Bronchial epithelial cell (primary cell): Measurements from ENCODE around the gene TTC39A. TPM values are rescaled to one million over a fixed set of nuclear protein-coding genes. Genes with fewer than 3 reads are reported as not detected.
A peak's percentile ranks its signal among the peaks of the same experiment; 100 is the strongest.

ENCODE experiments used
- DNase-seq: peaks from one replicate; pipeline ENCODE4 v3.0.0-alpha.2; 2010; ENCODE audit warnings: low read depth
- FAIRE-seq: peaks from 2 replicates; lab custom pipeline; 2011; peaks lifted over from hg19 to GRCh38; lab: Jason Lieb, UNC
- H3K27me3 ChIP-seq: 2 replicates; pipeline ENCODE4 v1.5.1; 2011; ENCODE audit warnings: low read length; ENCODE audit not compliant: control insufficient read depth, insufficient read depth
- H3K36me3 ChIP-seq: 2 replicates; pipeline ENCODE4 v1.5.1; 2011; ENCODE audit warnings: low read length; ENCODE audit not compliant: control insufficient read depth, insufficient read depth
- H3K4me3 ChIP-seq: 2 replicates; pipeline ENCODE4 v1.5.1; 2011; ENCODE audit warnings: mild to moderate bottlenecking, low read depth, low read length, control low read depth
- CTCF ChIP-seq: IDR thresholded peaks from 2 replicates; pipeline ENCODE4 v1.5.1; 2011; ENCODE audit warnings: mild to moderate bottlenecking, moderate library complexity, low read length, control low read depth, inconsistent platforms; ENCODE audit not compliant: insufficient read depth, severe bottlenecking
- total RNA-seq: library from RNA; depleted of rRNA; stranded (reverse); fragments of >200 nt; gene quantifications from 2 replicates; pipeline ENCODE4 v1.2.1, GENCODE V29; 2014

Gene TTC39A
- total RNA-seq, 1 donor from 2014 or later: 6.1 TPM

GRCh38 chr1:51284487-51284954, 45.8 kb downstream of the TTC39A start:
- H3K4me3 ChIP-seq: no peak overlapping the region
- DNase-seq: no peak
- no peak for FAIRE-seq
- no peak for TF ChIP-seq CTCF
- H3K27me3 ChIP-seq: no peaks in the 10 kb centered on the region
- H3K36me3 ChIP-seq: no peaks in the 10 kb centered on the region

- H3K36me3 ChIP-seq: no peaks in the 10 kb centered on the region
- TF ChIP-seq CTCF: no peak
- H3K27me3 ChIP-seq: no peaks in the 10 kb centered on the region
- no peak for FAIRE-seq
- no peak overlapping the region for H3K4me3 ChIP-seq
- no peak for DNase-seq
Measured at GRCh38 chr1:51283979-51284378, 46.4 kb downstream of the TTC39A start.

GRCh38 chr1:51282605-51283004, 47.8 kb downstream of the TTC39A start:
- TF ChIP-seq CTCF: no peak
- FAIRE-seq: no peak
- H3K36me3 ChIP-seq: no peaks in the 10 kb centered on the region
- H3K4me3 ChIP-seq: no peak overlapping the region
- no peaks in the 10 kb centered on the region for H3K27me3 ChIP-seq
- no peak for DNase-seq

GRCh38 chr1:51281807-51282206, 48.6 kb downstream of the TTC39A start:
- H3K36me3 ChIP-seq: peaks cover 1% of the 10 kb centered on the region
- no peak for TF ChIP-seq CTCF
- DNase-seq: no peak
- FAIRE-seq: no peak
- H3K27me3 ChIP-seq: no peaks in the 10 kb centered on the region
- H3K4me3 ChIP-seq: no peak overlapping the region

- no peak overlapping the region for H3K4me3 ChIP-seq
- no peaks in the 10 kb centered on the region for H3K27me3 ChIP-seq
- DNase-seq (peak; percentile 18), FAIRE-seq (no peak)
- peaks cover 1% of the 10 kb centered on the region for H3K36me3 ChIP-seq
- no peak for TF ChIP-seq CTCF
Measured at GRCh38 chr1:51280321-51280978, 49.9 kb downstream of the TTC39A start.

GRCh38 chr1:51276286-51276685, 54.1 kb downstream of the TTC39A start:
- FAIRE-seq (no peak), DNase-seq (no peak)
- Histone ChIP-seq H3K27me3 (no peaks in the 10 kb centered on the region), H3K36me3 (peaks cover 1% of the 10 kb centered on the region), H3K4me3 (no peak overlapping the region)
- TF ChIP-seq CTCF: no peak
